ENCODE results near the gene FBXO39. TPM values are rescaled to one million over a fixed set of nuclear protein-coding genes. Genes with fewer than 3 reads are reported as not detected.
"Not testable (repeated sequence)": the region's sequence is repeated elsewhere in the genome, so short reads cannot be mapped to it uniquely, and the experiment has no call there.

Gene FBXO39
- total RNA-seq (under 1 TPM in 1 of 10 donors, not detected in 9; 0.26 TPM), polyA plus RNA-seq (under 1 TPM; 0.13 to 0.37 TPM)
- long read RNA-seq, donor 1 = 0 reads
- long read RNA-seq, donor 2 = 0 reads
- long read RNA-seq, donor 3 = 0 reads

GRCh38 chr17:6775871-6776405 is at the start of gene FBXO39:
Gene FBXO39, plus strand, starts transcription at chr17:6776215. Its CDS starts 3,654 bp downstream, at chr17:6779869.
- intact Hi-C loops (cut with DNase I) = no loop called here
- Histone ChIP-seq H3K4me1 (peaks cover 0 to 7% (median 0%) of the 10 kb centered on the region in 9 donors), H3K4me3 (no peak within 1 kb of the TSS), H3K9me3 (peaks cover 0 to 71% (median 28%) of the 10 kb centered on the region in 11 donors), H3K36me3 (peaks cover 4 to 37% (median 32%) of the 10 kb centered on the region in 9 donors), H3K27ac (no peak within 1 kb of the TSS), H3K27me3 (peaks cover 0 to 49% (median 15%) of the 10 kb centered on the region in 7 donors)
- DNase-seq (peak in 1 of 2 donors; percentile 25), ATAC-seq (peak; percentile 29 to 68 (median 58))
- no peak for TF ChIP-seq CTCF (IDR thresholded peaks at IDR 0.05)
- 2 to 4% methylated on average over 49 of the region's 49 CpGs for WGBS, 2 donors

- H3K27me3 ChIP-seq = peaks cover 0 to 12% (median 0%) of the 10 kb centered on the region in 7 donors
Observed at GRCh38 chr17:6729531-6729930, 46.5 kb upstream of the FBXO39 start.

GRCh38 chr17:6746665-6747064 is 29.4 kb upstream of the FBXO39 start:
- not testable (repeated sequence) for ATAC-seq

More at GRCh38 chr17:6729531-6729930, 46.5 kb upstream of the FBXO39 start:
- TF ChIP-seq CTCF (IDR thresholded peaks at IDR 0.05) = no peak
- Histone ChIP-seq H3K9me3 (no peaks in the 10 kb centered on the region), H3K4me1 (no peaks in the 10 kb centered on the region), H3K27ac (no peak overlapping the region), H3K4me3 (no peak overlapping the region), H3K36me3 (no peaks in the 10 kb centered on the region)
- DNase-seq (no peak), ATAC-seq (no peak)
- 57 to 67% methylated on average over 4 of the region's 4 CpGs for WGBS, 2 donors
- intact Hi-C loops (cut with DNase I) = no loop called here

GRCh38 chr17:6748617-6749016 is 27.4 kb upstream of the FBXO39 start:
- intact Hi-C loops (cut with DNase I) = no loop called here
- no peak for TF ChIP-seq CTCF (IDR thresholded peaks at IDR 0.05)
- no peak for ATAC-seq

More at GRCh38 chr17:6746665-6747064, 29.4 kb upstream of the FBXO39 start:
- intact Hi-C loops (cut with DNase I); H3K36me3 ChIP-seq; DNase-seq; H3K27ac ChIP-seq; H3K4me3 ChIP-seq; H3K4me1 ChIP-seq; H3K9me3 ChIP-seq: not testable (repeated sequence)
- WGBS, 2 donors = 93 to 95% methylated on average over 6 of the region's 6 CpGs
- H3K27me3 ChIP-seq = peaks cover 0 to 19% (median 0%) of the 10 kb centered on the region in 7 donors

GRCh38 chr17:6749519-6749918 is 26.5 kb upstream of the FBXO39 start:
- WGBS, 2 donors = 87 to 88% methylated on average over 6 of the region's 6 CpGs
- Histone ChIP-seq H3K27me3 (peaks cover 0 to 16% (median 0%) of the 10 kb centered on the region in 7 donors), H3K4me1 (peaks cover 5 to 34% (median 28%) of the 10 kb centered on the region in 9 donors), H3K9me3 (no peaks in the 10 kb centered on the region), H3K27ac (no peak overlapping the region), H3K36me3 (no peaks in the 10 kb centered on the region), H3K4me3 (no peak overlapping the region)
- intact Hi-C loops (cut with DNase I) = no loop called here
- TF ChIP-seq CTCF (IDR thresholded peaks at IDR 0.05) = peak in 4 of 9 donors; percentile 8 to 26 (median 16)
- no peak for ATAC-seq
- no peak for DNase-seq

More at GRCh38 chr17:6748617-6749016, 27.4 kb upstream of the FBXO39 start:
- Histone ChIP-seq H3K27ac (no peak overlapping the region), H3K4me1 (peaks cover 5 to 25% (median 19%) of the 10 kb centered on the region in 9 donors), H3K9me3 (no peaks in the 10 kb centered on the region), H3K27me3 (peaks cover 0 to 18% (median 0%) of the 10 kb centered on the region in 7 donors), H3K4me3 (no peak overlapping the region), H3K36me3 (no peaks in the 10 kb centered on the region)
- DNase-seq = no peak

Measured in heart right ventricle (tissue), 16 donors.